GM23338 (cell line): ENCODE data around the gene SOAT2. TPM values are rescaled to one million over a fixed set of nuclear protein-coding genes. Genes with fewer than 3 reads are reported as not detected.

Source experiments
- ATAC-seq: fragments of 200-7000 bp; cut with Tn5 transposase; 3 replicates; pipeline ENCODE4 v1.9.1; 2020
- DNase-seq: peaks from one replicate; pipeline ENCODE4 v3.0.0-alpha.2; 2015; ENCODE audit warnings: low spot score
- H2AFZ ChIP-seq: fragments of 200-600 bp; sonication (generic); 2 replicates; pipeline ENCODE4 v1.8.0; 2016; ENCODE audit warnings: antibody characterized with exemption, mild to moderate bottlenecking, moderate library complexity
- H3F3A ChIP-seq: fragments of 200-600 bp; sonication (generic); replicated peaks from 2 replicates; pipeline ENCODE4 v1.8.0; 2017; ENCODE audit warnings: antibody characterized with exemption, mixed run types, low read depth
- H3K27ac ChIP-seq: fragments of 200-600 bp; sonication (generic); 2 replicates; pipeline ENCODE4 v1.6.1; 2016; ENCODE audit warnings: low read depth
- H3K27me3 ChIP-seq: fragments of 200-600 bp; sonication (generic); 2 replicates; pipeline ENCODE4 v1.8.0; 2016; ENCODE audit warnings: mild to moderate bottlenecking, mixed run types, moderate library complexity; ENCODE audit not compliant: insufficient read depth
- H3K36me3 ChIP-seq: fragments of 200-600 bp; sonication (generic); 2 replicates; pipeline ENCODE4 v1.8.0; 2016; ENCODE audit warnings: mild to moderate bottlenecking; ENCODE audit not compliant: insufficient read depth
- H3K4me1 ChIP-seq: fragments of 200-600 bp; sonication (generic); 2 replicates; pipeline ENCODE4 v1.8.0; 2016; ENCODE audit warnings: mild to moderate bottlenecking, moderate library complexity; ENCODE audit not compliant: insufficient read depth
- H3K4me2 ChIP-seq: fragments of 200-600 bp; sonication (generic); 2 replicates; pipeline ENCODE4 v1.7.1; 2017; ENCODE audit warnings: mixed run types
- H3K4me3 ChIP-seq: fragments of 200-600 bp; sonication (generic); 2 replicates; pipeline ENCODE4 v1.6.1; 2016; ENCODE audit warnings: mixed run types
- H3K79me2 ChIP-seq: fragments of 200-600 bp; sonication (generic); replicated peaks from 2 replicates; pipeline ENCODE4 v1.8.0; 2017; ENCODE audit warnings: mild to moderate bottlenecking; ENCODE audit not compliant: insufficient read depth
- H3K9me2 ChIP-seq: fragments of 200-600 bp; sonication (generic); 2 replicates; pipeline ENCODE4 v1.8.0; 2017; ENCODE audit not compliant: insufficient read depth
- H4K20me1 ChIP-seq: fragments of 200-600 bp; sonication (generic); replicated peaks from 2 replicates; pipeline ENCODE4 v1.8.0; 2017; ENCODE audit warnings: mild to moderate bottlenecking; ENCODE audit not compliant: insufficient read depth
- H3K27ac Mint-ChIP-seq: 2 replicates; pipeline ENCODE4 v1.8.0; 2020; ENCODE audit warnings: inconsistent platforms, mild to moderate bottlenecking, moderate library complexity, mixed read lengths
- H3K27me3 Mint-ChIP-seq: 3 replicates; pipeline ENCODE4 v1.8.0; 2022; ENCODE audit warnings: low read depth, mild to moderate bottlenecking, moderate library complexity, mixed read lengths, inconsistent platforms; ENCODE audit not compliant: insufficient read depth, poor library complexity
- H3K36me3 Mint-ChIP-seq: 3 replicates; pipeline ENCODE4 v1.8.0; 2021; ENCODE audit warnings: low read depth, mild to moderate bottlenecking, inconsistent platforms, moderate library complexity, mixed read lengths
- H3K4me1 Mint-ChIP-seq: 3 replicates; pipeline ENCODE4 v1.8.0; 2020; ENCODE audit warnings: mild to moderate bottlenecking, inconsistent platforms, mixed read lengths
- H3K4me3 Mint-ChIP-seq: 3 replicates; pipeline ENCODE4 v1.8.0; 2021; ENCODE audit warnings: moderate library complexity, mild to moderate bottlenecking, inconsistent platforms, mixed read lengths
- H3K9me3 Mint-ChIP-seq: 3 replicates; pipeline ENCODE4 v1.8.0; 2020; ENCODE audit warnings: moderate library complexity, mild to moderate bottlenecking, inconsistent platforms, mixed read lengths
- CREB1 ChIP-seq: fragments of 250-450 bp; sonication (Bioruptor Pico); IDR thresholded peaks from 2 replicates; pipeline ENCODE4 v1.5.0; 2020; ENCODE audit warnings: low read depth, mild to moderate bottlenecking, moderate library complexity
- CTCF ChIP-seq, 2 experiments: fragments of 200-600 bp in 1 of 2; sonication (generic) in 1 of 2; conservative IDR thresholded peaks; 2 replicates each; pipeline versions ENCODE4 v1.5.1 to v1.6.1; 2016 to 2017; ENCODE audit warnings: antibody characterized with exemption in 2 of 2, low read depth in 2 of 2, mild to moderate bottlenecking in 2 of 2, moderate library complexity in 1 of 2
- ETS1 ChIP-seq: IDR thresholded peaks from 2 replicates; pipeline ENCODE4 v1.6.1; 2016; ENCODE audit warnings: antibody characterized with exemption
- EZH2 ChIP-seq: fragments of 200-600 bp; sonication (generic); IDR thresholded peaks from one replicate; pipeline ENCODE4 v1.8.0; 2017; ENCODE audit warnings: antibody characterized with exemption, mild to moderate bottlenecking, low read depth; ENCODE audit not compliant: unreplicated experiment
- EZH2phosphoT487 ChIP-seq: fragments of 200-600 bp; sonication (generic); IDR thresholded peaks from one replicate; pipeline ENCODE4 v1.8.1; 2018; ENCODE audit warnings: antibody characterized with exemption; ENCODE audit not compliant: unreplicated experiment
- JUNB ChIP-seq: IDR thresholded peaks from one replicate; pipeline ENCODE4 v1.6.1; 2016; ENCODE audit warnings: antibody characterized with exemption; ENCODE audit not compliant: unreplicated experiment
- NANOG ChIP-seq: IDR thresholded peaks from 2 replicates; pipeline ENCODE4 v1.6.1; 2016; ENCODE audit warnings: antibody characterized with exemption, borderline replicate concordance
- POLR2AphosphoS5 ChIP-seq: IDR thresholded peaks from 2 replicates; pipeline ENCODE4 v1.6.1; 2016; ENCODE audit warnings: antibody characterized with exemption, low read depth
- REST ChIP-seq: IDR thresholded peaks from one replicate; pipeline ENCODE4 v1.6.1; 2018; ENCODE audit warnings: antibody characterized with exemption; ENCODE audit not compliant: unreplicated experiment
- STAT1 ChIP-seq: IDR thresholded peaks from one replicate; pipeline ENCODE4 v1.6.1; 2016; ENCODE audit warnings: antibody characterized with exemption; ENCODE audit not compliant: unreplicated experiment
- ZNF114 ChIP-seq: fragments of 250-450 bp; sonication (Bioruptor Pico); IDR thresholded peaks from 2 replicates; pipeline ENCODE4 v1.5.0; 2020; ENCODE audit warnings: mild to moderate bottlenecking, moderate library complexity
- ZNF331 ChIP-seq: fragments of 250-450 bp; sonication (Bioruptor Pico); IDR thresholded peaks from 2 replicates; pipeline ENCODE4 v1.5.0; 2020; ENCODE audit warnings: low read depth, mild to moderate bottlenecking, moderate library complexity
- ZNF462 ChIP-seq: fragments of 250-450 bp; sonication (Bioruptor Pico); IDR thresholded peaks from 2 replicates; pipeline ENCODE4 v1.5.0; 2020; ENCODE audit warnings: mild to moderate bottlenecking, moderate library complexity
- polyA plus RNA-seq: library from polyadenylated mRNA; unstranded; fragments of >200 nt; fragmentation: Nextera tagmentation; extraction: Ambion mirVana; gene quantifications from 2 replicates; pipeline ENCODE4 v1.2.1, GENCODE V29; 2016
- total RNA-seq: library from RNA; depleted of rRNA; stranded (reverse); fragments of >200 nt; shearing (Covaris generic); gene quantifications from 2 replicates; pipeline ENCODE4 v1.2.3, GENCODE V29; 2014

SOAT2 gene
- total and polyA plus RNA-seq, 2 experiments from 2014 or later, result not detected

- ATAC-seq (no peak; the same call in 2 of the 3 replicates), DNase-seq (no peak)
- no peaks in the 10 kb centered on the region for H4K20me1 ChIP-seq
- H3K27me3 Mint-ChIP-seq, result peaks cover 13% of the 10 kb centered on the region
- H3K9me2 ChIP-seq, result no peaks in the 10 kb centered on the region
- TF ChIP-seq ZNF462 (CRISPR knock-in tag) (no peak), STAT1 (no peak), NANOG (no peak), REST (no peak), JUNB (no peak), EZH2phosphoT487 (no peak), ETS1 (no peak), CTCF (conservative IDR thresholded peaks at IDR 0.05; ENCODE audit: low read depth in 2 of 2) (no peak), POLR2AphosphoS5 (no peak), ZNF114 (no peak), EZH2 (no peak), ZNF331 (CRISPR knock-in tag) (no peak), CREB1 (CRISPR knock-in tag) (no peak)
- no peaks in the 10 kb centered on the region for H3K27me3 ChIP-seq
- no peak overlapping the region for H3K4me3 Mint-ChIP-seq
- H3K27ac ChIP-seq, result no peak overlapping the region
- H3K36me3 Mint-ChIP-seq, result peaks cover 3% of the 10 kb centered on the region; the same call in 1 of the 3 replicates
- no peak overlapping the region for H3K27ac Mint-ChIP-seq
- H3K4me2 ChIP-seq, result peak overlapping the region; percentile 64
- H3K9me3 Mint-ChIP-seq, result peaks cover 14% of the 10 kb centered on the region; the same call in 2 of the 3 replicates
- H3K4me3 ChIP-seq, result no peak overlapping the region; the same call in 1 of the 2 replicates
- no peaks in the 10 kb centered on the region for H3K79me2 ChIP-seq
- H3K36me3 ChIP-seq, result no peaks in the 10 kb centered on the region; the same call in 1 of the 2 replicates
- H3K4me1 Mint-ChIP-seq, result peaks cover 25% of the 10 kb centered on the region
- H3F3A ChIP-seq, result no peaks in the 10 kb centered on the region
- peaks cover 20% of the 10 kb centered on the region for H3K4me1 ChIP-seq
- H2AFZ ChIP-seq, result peak overlapping the region; percentile 63; the same call in 1 of the 2 replicates
These were observed 3.8 kb downstream of the SOAT2 start for GRCh38 chr12:53107122-53107521.
